Measurements from ENCODE around the gene AUTS2.

DNA sequence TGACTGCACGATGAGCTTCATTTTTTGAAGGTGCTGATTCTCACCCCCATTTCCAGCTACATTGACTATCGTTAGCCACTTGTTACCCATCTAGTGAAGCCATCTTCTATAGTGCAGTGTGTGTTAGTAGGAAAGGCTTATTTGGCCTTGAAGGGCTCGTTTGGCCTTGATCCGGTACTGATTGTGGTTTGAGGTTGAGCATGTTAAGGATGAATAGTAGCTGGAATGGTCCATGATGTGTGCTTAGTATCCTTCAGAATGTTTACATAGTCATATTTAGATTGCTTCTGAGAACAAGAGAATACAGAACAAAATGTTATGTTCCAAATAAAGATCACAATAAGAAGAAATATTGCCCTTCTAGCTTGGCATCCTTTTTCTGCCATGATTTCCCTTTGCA is 591.5 kb downstream of the AUTS2 start:
- TF ChIP-seq, protein P1, sequence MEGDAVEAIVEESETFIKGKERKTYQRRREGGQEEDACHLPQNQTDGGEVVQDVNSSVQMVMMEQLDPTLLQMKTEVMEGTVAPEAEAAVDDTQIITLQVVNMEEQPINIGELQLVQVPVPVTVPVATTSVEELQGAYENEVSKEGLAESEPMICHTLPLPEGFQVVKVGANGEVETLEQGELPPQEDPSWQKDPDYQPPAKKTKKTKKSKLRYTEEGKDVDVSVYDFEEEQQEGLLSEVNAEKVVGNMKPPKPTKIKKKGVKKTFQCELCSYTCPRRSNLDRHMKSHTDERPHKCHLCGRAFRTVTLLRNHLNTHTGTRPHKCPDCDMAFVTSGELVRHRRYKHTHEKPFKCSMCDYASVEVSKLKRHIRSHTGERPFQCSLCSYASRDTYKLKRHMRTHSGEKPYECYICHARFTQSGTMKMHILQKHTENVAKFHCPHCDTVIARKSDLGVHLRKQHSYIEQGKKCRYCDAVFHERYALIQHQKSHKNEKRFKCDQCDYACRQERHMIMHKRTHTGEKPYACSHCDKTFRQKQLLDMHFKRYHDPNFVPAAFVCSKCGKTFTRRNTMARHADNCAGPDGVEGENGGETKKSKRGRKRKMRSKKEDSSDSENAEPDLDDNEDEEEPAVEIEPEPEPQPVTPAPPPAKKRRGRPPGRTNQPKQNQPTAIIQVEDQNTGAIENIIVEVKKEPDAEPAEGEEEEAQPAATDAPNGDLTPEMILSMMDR (IDR thresholded peaks at IDR 0.05): no peak
- TF ChIP-seq TCF7 (CRISPR knock-in tag; IDR thresholded peaks at IDR 0.05; ENCODE audit: low read depth) (no peak), USF2 (CRISPR knock-in tag; IDR thresholded peaks at IDR 0.05) (no peak)
